Activated CD8-positive, alpha-beta T cell treated with anti-CD3 and anti-CD28 coated beads for 36 hours (primary cell): Measurements from ENCODE around the gene CANT1. TPM values are rescaled to one million over a fixed set of nuclear protein-coding genes. Genes with fewer than 3 reads are reported as not detected.

Source experiments
- ATAC-seq: fragments of 200-7000 bp; cut with Tn5 transposase; one replicate; pipeline ENCODE4 v1.10.0; 2021; ENCODE audit warnings: mild to moderate bottlenecking, moderate library complexity
- CTCF ChIA-PET: fragments of 350-600 bp; sonication (Branson Sonifier 250); formaldehyde crosslinking; loops from one replicate; lab custom pipeline; 2021; ENCODE audit warnings: antibody characterized with exemption; lab: Charles Lee
- POLR2A ChIA-PET: fragments of 350-600 bp; sonication (Branson Sonifier 250); formaldehyde crosslinking; loops from one replicate; lab custom pipeline; 2021; ENCODE audit warnings: antibody characterized with exemption; lab: Charles Lee
- DNase-seq: peaks from one replicate; pipeline ENCODE4 v3.0.0-alpha.2; 2020
- H3K27ac Mint-ChIP-seq: one replicate; pipeline ENCODE4 v1.8.0; 2021; ENCODE audit warnings: mild to moderate bottlenecking, mixed read lengths
- H3K27me3 Mint-ChIP-seq: one replicate; pipeline ENCODE4 v1.8.0; 2021; ENCODE audit warnings: mixed read lengths
- H3K36me3 Mint-ChIP-seq: one replicate; pipeline ENCODE4 v1.8.0; 2021; ENCODE audit warnings: low read depth, mixed read lengths
- H3K4me1 Mint-ChIP-seq: one replicate; pipeline ENCODE4 v1.8.0; 2021; ENCODE audit warnings: low read depth, mixed read lengths
- H3K4me3 Mint-ChIP-seq: one replicate; pipeline ENCODE4 v1.8.0; 2021; ENCODE audit warnings: mild to moderate bottlenecking, moderate library complexity, mixed read lengths
- H3K9me3 Mint-ChIP-seq: one replicate; pipeline ENCODE4 v1.8.0; 2021; ENCODE audit warnings: mixed read lengths
- CTCF ChIP-seq: fragments of 200-600 bp; IDR thresholded peaks from one replicate; pipeline ENCODE4 v1.8.0; 2022; ENCODE audit warnings: antibody characterized with exemption, mild to moderate bottlenecking
- intact Hi-C: fragments of 100-400 bp; cut with micrococcal nuclease; formaldehyde crosslinking; loops from one replicate; pipeline ENCODE4 v1.10.0; 2022
- total RNA-seq, 2 experiments: library from RNA; stranded (reverse); gene quantifications; one replicate each; pipeline ENCODE4 v1.2.3, GENCODE V29; 2021

CANT1 gene
- total RNA-seq, 2 experiments from 2014 or later = 41.4 to 48.2 TPM

DNA sequence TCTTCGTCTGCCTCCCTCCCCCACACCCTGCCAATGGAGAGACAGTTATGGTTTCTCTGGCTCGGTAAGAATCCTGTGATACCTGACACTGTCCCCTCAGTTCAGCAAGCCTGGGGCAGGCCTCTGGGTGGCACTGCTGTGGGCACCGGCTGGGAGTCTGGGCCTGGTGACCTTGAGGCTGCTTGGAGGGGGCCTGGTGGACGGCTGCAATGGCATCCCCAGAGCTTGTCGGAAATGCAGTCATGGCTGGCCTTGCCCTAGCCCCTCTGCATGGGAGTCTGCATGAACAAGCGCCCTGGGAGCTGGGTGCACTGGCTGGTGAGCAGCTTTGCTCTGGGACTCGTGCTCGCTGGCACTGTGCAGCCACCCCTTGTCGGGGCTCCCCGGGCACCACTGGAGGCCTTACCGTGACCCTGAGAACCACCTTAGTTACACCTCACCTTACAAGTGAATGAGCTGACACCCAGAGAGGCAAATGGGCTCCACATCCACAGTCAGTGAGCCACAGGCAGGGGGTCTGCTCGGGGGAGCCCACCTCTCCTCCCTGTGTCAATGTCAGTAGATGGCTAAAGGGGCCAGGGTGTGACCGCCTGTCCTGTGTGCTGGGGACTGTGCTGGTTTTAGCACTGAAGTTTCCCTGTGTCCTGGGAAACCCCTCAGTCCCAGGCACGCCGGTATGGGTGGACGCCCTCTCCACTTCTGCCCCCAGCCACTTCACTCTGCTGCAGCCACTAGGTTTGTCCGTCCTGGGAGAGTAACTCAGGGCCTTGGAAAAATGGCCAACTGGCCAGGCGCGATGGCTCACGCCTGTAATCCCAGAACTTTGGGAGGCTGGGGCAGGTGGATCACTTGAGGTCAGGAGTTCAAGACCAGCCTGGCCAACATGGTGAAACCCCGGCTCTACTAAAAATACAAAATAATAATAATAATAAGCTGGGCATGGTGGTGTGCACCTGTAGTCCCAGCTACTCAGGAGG is 31.3 kb downstream of the CANT1 start:
- ChIA-PET POLR2A (interaction anchor here (1.4 kb wide), 1 partner anchor 12 kb away, joined by 5 read pairs; no protein-coding TSS in a partner anchor), CTCF (interaction anchor here (1.3 kb wide), 1 partner anchor 87 kb away, joined by 4 read pairs; no protein-coding TSS in a partner anchor)
- Mint-ChIP-seq H3K4me1 (peaks cover 9% of the 10 kb centered on the region), H3K27me3 (no peaks in the 10 kb centered on the region), H3K9me3 (no peaks in the 10 kb centered on the region), H3K36me3 (no peaks in the 10 kb centered on the region), H3K4me3 (peak overlapping the region; percentile 70), H3K27ac (no peak overlapping the region)
- intact Hi-C loops = no loop called here
- TF ChIP-seq CTCF = no peak
- ATAC-seq = no peak
- no peak for DNase-seq

DNA sequence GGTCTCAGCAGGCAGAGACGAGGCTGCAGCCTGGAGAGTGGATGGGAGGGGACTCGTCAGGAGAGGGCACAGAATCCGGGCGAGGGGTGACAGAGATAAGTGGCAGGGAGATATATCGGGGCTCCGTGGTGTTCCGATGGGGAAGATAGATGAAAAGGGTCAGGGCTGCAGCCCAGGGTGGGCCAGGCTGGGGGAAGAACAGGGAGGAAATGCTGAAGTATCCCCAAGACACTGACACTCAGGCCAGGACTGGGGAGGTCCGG is 32.0 kb downstream of the CANT1 start:
- Mint-ChIP-seq H3K4me1 (peaks cover 9% of the 10 kb centered on the region), H3K36me3 (no peaks in the 10 kb centered on the region), H3K27ac (no peak overlapping the region), H3K9me3 (no peaks in the 10 kb centered on the region), H3K27me3 (no peaks in the 10 kb centered on the region), H3K4me3 (no peak overlapping the region)
- ATAC-seq = no peak
- ChIA-PET CTCF (interaction anchor here (1.1 kb wide), 1 partner anchor 111 kb away, joined by 4 read pairs; no protein-coding TSS in a partner anchor), POLR2A (no interaction called here)
- DNase-seq = no peak
- TF ChIP-seq CTCF = no peak
- intact Hi-C loops = no loop called here

GRCh38 chr17:78976907-78977680 is 32.5 kb downstream of the CANT1 start:
- POLR2A ChIA-PET = no interaction called here
- no peak for TF ChIP-seq CTCF
- DNase-seq (no peak), ATAC-seq (no peak)
- Mint-ChIP-seq H3K4me3 (peak overlapping the region; percentile 7), H3K9me3 (no peaks in the 10 kb centered on the region), H3K27me3 (no peaks in the 10 kb centered on the region), H3K27ac (no peak overlapping the region), H3K36me3 (no peaks in the 10 kb centered on the region), H3K4me1 (peaks cover 9% of the 10 kb centered on the region)
- intact Hi-C loops = no loop called here
- CTCF ChIA-PET = interaction anchor here (1.1 kb wide), 1 partner anchor 111 kb away, joined by 4 read pairs; no protein-coding TSS in a partner anchor

- Mint-ChIP-seq H3K27ac (no peak overlapping the region), H3K9me3 (no peaks in the 10 kb centered on the region), H3K4me3 (no peak overlapping the region), H3K4me1 (peaks cover 14% of the 10 kb centered on the region), H3K27me3 (no peaks in the 10 kb centered on the region), H3K36me3 (peaks cover 3% of the 10 kb centered on the region)
- DNase-seq (no peak), ATAC-seq (no peak)
- POLR2A ChIA-PET = interaction anchor here (1.1 kb wide), 1 partner anchor 115 kb away, joined by 3 read pairs; no protein-coding TSS in a partner anchor
- TF ChIP-seq CTCF = no peak
- CTCF ChIA-PET = interaction anchor here (1.7 kb wide), 1 partner anchor 109 kb away, joined by 4 read pairs; no protein-coding TSS in a partner anchor
- intact Hi-C loops = loop anchor here (5.0 kb wide), 1 partner anchor 108 kb away; no protein-coding TSS in a partner anchor
Measured at GRCh38 chr17:78974635-78975591, 34.7 kb downstream of the CANT1 start.
